Dendritic cell treated with granulocyte-macrophage colony-stimulating factor and Interleukin-4, amounts not matched to agents 40 ng/mL and 50 ng/mL, for 4 days (primary cell): ENCODE results near the gene PRRT1.

Experiments
- H3K27ac Mint-ChIP-seq: one replicate; pipeline ENCODE4 v1.8.0; 2022; ENCODE audit warnings: mild to moderate bottlenecking, mixed read lengths
- H3K27me3 Mint-ChIP-seq: one replicate; pipeline ENCODE4 v1.8.0; 2022; ENCODE audit warnings: mild to moderate bottlenecking, mixed read lengths
- H3K36me3 Mint-ChIP-seq: one replicate; pipeline ENCODE4 v1.8.0; 2022; ENCODE audit warnings: low read depth, mixed read lengths
- H3K4me1 Mint-ChIP-seq: one replicate; pipeline ENCODE4 v1.8.0; 2022; ENCODE audit warnings: low read depth, mixed read lengths
- H3K4me3 Mint-ChIP-seq: one replicate; pipeline ENCODE4 v1.8.0; 2022; ENCODE audit warnings: mild to moderate bottlenecking, moderate library complexity, mixed read lengths
- H3K9me3 Mint-ChIP-seq: one replicate; pipeline ENCODE4 v1.8.0; 2022; ENCODE audit warnings: mixed read lengths
- intact Hi-C: fragments of 100-400 bp; cut with micrococcal nuclease; formaldehyde crosslinking; loops from one replicate; pipeline ENCODE4 v1.15.0; 2022

The PRRT1 gene

GRCh38 chr6:32156891-32157290 lies 5.2 kb upstream of the PRRT1 start:
- H3K4me1 Mint-ChIP-seq = peaks cover 29% of the 10 kb centered on the region
- H3K27me3 Mint-ChIP-seq = peaks cover 36% of the 10 kb centered on the region
- no peaks in the 10 kb centered on the region for H3K36me3 Mint-ChIP-seq
- no peaks in the 10 kb centered on the region for H3K9me3 Mint-ChIP-seq
- H3K27ac Mint-ChIP-seq = no peak overlapping the region
- intact Hi-C loops = no loop called here
- no peak overlapping the region for H3K4me3 Mint-ChIP-seq

GRCh38 chr6:32154514-32155161 lies 2.9 kb upstream of the PRRT1 start:
- Mint-ChIP-seq H3K9me3 (no peaks in the 10 kb centered on the region), H3K4me1 (peaks cover 35% of the 10 kb centered on the region)

GRCh38 chr6:32153564-32154513 lies 2.1 kb upstream of the PRRT1 start, which contains the start of gene PPT2:
PPT2 (plus strand) TSS chr6:32154141; CDS start chr6:32154595, 454 bp downstream.
- no peaks in the 10 kb centered on the region for H3K36me3 Mint-ChIP-seq
- H3K4me3 Mint-ChIP-seq = peak within 1 kb of the TSS; percentile 86
- H3K4me1 Mint-ChIP-seq = peaks cover 39% of the 10 kb centered on the region
- H3K27me3 Mint-ChIP-seq = peaks cover 64% of the 10 kb centered on the region
- H3K9me3 Mint-ChIP-seq = no peaks in the 10 kb centered on the region
- H3K27ac Mint-ChIP-seq = peak within 1 kb of the TSS; percentile 61
- intact Hi-C loops = loop anchor here (1.0 kb wide), 1 partner anchor 27 kb away; no protein-coding TSS in a partner anchor

More at GRCh38 chr6:32154514-32155161, 2.9 kb upstream of the PRRT1 start:
- peak overlapping the region; percentile 61 for H3K27ac Mint-ChIP-seq
- peak overlapping the region; percentile 86 for H3K4me3 Mint-ChIP-seq
- H3K36me3 Mint-ChIP-seq = no peaks in the 10 kb centered on the region
- intact Hi-C loops = no loop called here
- H3K27me3 Mint-ChIP-seq = peaks cover 56% of the 10 kb centered on the region

GRCh38 chr6:32152769-32153563 lies 1.2 kb upstream of the PRRT1 start:
- no peak overlapping the region for H3K4me3 Mint-ChIP-seq
- no peaks in the 10 kb centered on the region for H3K36me3 Mint-ChIP-seq
- H3K27me3 Mint-ChIP-seq = peaks cover 73% of the 10 kb centered on the region
- no peak overlapping the region for H3K27ac Mint-ChIP-seq
- intact Hi-C loops = loop anchor here (1.0 kb wide), 1 partner anchor 26 kb away; no protein-coding TSS in a partner anchor
- H3K4me1 Mint-ChIP-seq = peaks cover 48% of the 10 kb centered on the region
- no peaks in the 10 kb centered on the region for H3K9me3 Mint-ChIP-seq

GRCh38 chr6:32151181-32151862 lies 417 bp downstream of the PRRT1 start:
- peaks cover 88% of the 10 kb centered on the region for H3K27me3 Mint-ChIP-seq
- no peak overlapping the region for H3K4me3 Mint-ChIP-seq
- H3K27ac Mint-ChIP-seq = no peak overlapping the region
- no peaks in the 10 kb centered on the region for H3K9me3 Mint-ChIP-seq
- no peaks in the 10 kb centered on the region for H3K36me3 Mint-ChIP-seq
- intact Hi-C loops = no loop called here
- peaks cover 53% of the 10 kb centered on the region for H3K4me1 Mint-ChIP-seq

GRCh38 chr6:32149932-32150870 lies 1.5 kb downstream of the PRRT1 start:
- Mint-ChIP-seq H3K9me3 (no peaks in the 10 kb centered on the region), H3K27me3 (peaks cover 91% of the 10 kb centered on the region), H3K4me3 (no peak overlapping the region), H3K36me3 (no peaks in the 10 kb centered on the region), H3K27ac (no peak overlapping the region), H3K4me1 (peaks cover 48% of the 10 kb centered on the region)
- intact Hi-C loops = no loop called here

- no peaks in the 10 kb centered on the region for H3K9me3 Mint-ChIP-seq
- peak overlapping the region; percentile 69 for H3K27ac Mint-ChIP-seq
- H3K27me3 Mint-ChIP-seq = peaks cover 81% of the 10 kb centered on the region
- no peaks in the 10 kb centered on the region for H3K36me3 Mint-ChIP-seq
- peaks cover 39% of the 10 kb centered on the region for H3K4me1 Mint-ChIP-seq
- intact Hi-C loops = no loop called here
- H3K4me3 Mint-ChIP-seq = peak overlapping the region; percentile 80
Measured at GRCh38 chr6:32149092-32149755, 2.5 kb downstream of the PRRT1 start.

GRCh38 chr6:32148289-32149091 lies 3.2 kb downstream of the PRRT1 start:
- intact Hi-C loops = no loop called here
- no peaks in the 10 kb centered on the region for H3K9me3 Mint-ChIP-seq
- H3K36me3 Mint-ChIP-seq = no peaks in the 10 kb centered on the region
- H3K4me1 Mint-ChIP-seq = peaks cover 31% of the 10 kb centered on the region
- peaks cover 76% of the 10 kb centered on the region for H3K27me3 Mint-ChIP-seq
- H3K27ac Mint-ChIP-seq = peak overlapping the region; percentile 69
- peak overlapping the region; percentile 80 for H3K4me3 Mint-ChIP-seq

GRCh38 chr6:32147401-32148132 lies 4.2 kb downstream of the PRRT1 start:
- H3K4me1 Mint-ChIP-seq = peaks cover 24% of the 10 kb centered on the region
- H3K36me3 Mint-ChIP-seq = no peaks in the 10 kb centered on the region
- intact Hi-C loops = no loop called here
- peaks cover 67% of the 10 kb centered on the region for H3K27me3 Mint-ChIP-seq
- H3K4me3 Mint-ChIP-seq = peak overlapping the region; percentile 80
- no peaks in the 10 kb centered on the region for H3K9me3 Mint-ChIP-seq
- peak overlapping the region; percentile 69 for H3K27ac Mint-ChIP-seq

- Mint-ChIP-seq H3K4me3 (no peak overlapping the region), H3K9me3 (no peaks in the 10 kb centered on the region), H3K4me1 (peaks cover 31% of the 10 kb centered on the region), H3K27ac (no peak overlapping the region), H3K36me3 (no peaks in the 10 kb centered on the region), H3K27me3 (peaks cover 63% of the 10 kb centered on the region)
- intact Hi-C loops = no loop called here
Measured at GRCh38 chr6:32146687-32147086, 5.1 kb downstream of the PRRT1 start.

- Mint-ChIP-seq H3K27me3 (peaks cover 61% of the 10 kb centered on the region), H3K36me3 (no peaks in the 10 kb centered on the region), H3K4me3 (no peak overlapping the region), H3K4me1 (peaks cover 30% of the 10 kb centered on the region), H3K9me3 (no peaks in the 10 kb centered on the region), H3K27ac (no peak overlapping the region)
- intact Hi-C loops = no loop called here
Measured at GRCh38 chr6:32146287-32146686, 5.5 kb downstream of the PRRT1 start.
